Measurements from ENCODE around the gene PXDN.

The PXDN gene

GRCh38 chr2:1756456-1756855 is 12.1 kb upstream of the PXDN start:
- no peak for TF ChIP-seq CTCF (IDR thresholded peaks at IDR 0.05; ENCODE audit: low read depth, low read length)
- H3K4me3 ChIP-seq (ENCODE audit: low read depth, low read length) = no peak overlapping the region
- no peaks in the 10 kb centered on the region for H3K9me3 ChIP-seq
- H3K4me1 ChIP-seq = no peaks in the 10 kb centered on the region
- no peak for DNase-seq
- H3K36me3 ChIP-seq = no peaks in the 10 kb centered on the region
- H3K27me3 ChIP-seq = no peaks in the 10 kb centered on the region

GRCh38 chr2:1755436-1756191 is 11.3 kb upstream of the PXDN start:
- no peaks in the 10 kb centered on the region for H3K4me1 ChIP-seq
- no peaks in the 10 kb centered on the region for H3K27me3 ChIP-seq
- no peak overlapping the region for H3K4me3 ChIP-seq (ENCODE audit: low read depth, low read length)
- no peaks in the 10 kb centered on the region for H3K9me3 ChIP-seq
- no peak for DNase-seq
- H3K36me3 ChIP-seq = no peaks in the 10 kb centered on the region
- TF ChIP-seq CTCF (IDR thresholded peaks at IDR 0.05; ENCODE audit: low read depth, low read length) = no peak

GRCh38 chr2:1754461-1755170 is 10.3 kb upstream of the PXDN start:
- H3K27me3 ChIP-seq = no peaks in the 10 kb centered on the region
- TF ChIP-seq CTCF (IDR thresholded peaks at IDR 0.05; ENCODE audit: low read depth, low read length) = no peak

GRCh38 chr2:1754046-1754445 is 9.7 kb upstream of the PXDN start:
- H3K4me1 ChIP-seq = no peaks in the 10 kb centered on the region
- H3K36me3 ChIP-seq = no peaks in the 10 kb centered on the region
- DNase-seq = no peak
- H3K4me3 ChIP-seq (ENCODE audit: low read depth, low read length) = no peak overlapping the region
- no peak for TF ChIP-seq CTCF (IDR thresholded peaks at IDR 0.05; ENCODE audit: low read depth, low read length)
- H3K27me3 ChIP-seq = no peaks in the 10 kb centered on the region
- no peaks in the 10 kb centered on the region for H3K9me3 ChIP-seq

More at GRCh38 chr2:1754461-1755170, 10.3 kb upstream of the PXDN start:
- H3K4me1 ChIP-seq = no peaks in the 10 kb centered on the region
- DNase-seq = no peak
- no peaks in the 10 kb centered on the region for H3K9me3 ChIP-seq
- H3K36me3 ChIP-seq = no peaks in the 10 kb centered on the region
- H3K4me3 ChIP-seq (ENCODE audit: low read depth, low read length) = no peak overlapping the region

GRCh38 chr2:1752751-1753150 is 8.4 kb upstream of the PXDN start:
- no peak for TF ChIP-seq CTCF (IDR thresholded peaks at IDR 0.05; ENCODE audit: low read depth, low read length)
- H3K27me3 ChIP-seq = no peaks in the 10 kb centered on the region
- H3K4me1 ChIP-seq = no peaks in the 10 kb centered on the region
- H3K9me3 ChIP-seq = no peaks in the 10 kb centered on the region
- H3K4me3 ChIP-seq (ENCODE audit: low read depth, low read length) = no peak overlapping the region
- no peaks in the 10 kb centered on the region for H3K36me3 ChIP-seq
- no peak for DNase-seq
